Stimulated activated CD4-positive, alpha-beta T cell treated with anti-CD3 and anti-CD28 coated beads, Interleukin-15, amount 100 ng/mL, for 48 hours (primary cell): Measurements from ENCODE around the gene ALG1.
"Not testable (repeated sequence)": the region's sequence is repeated elsewhere in the genome, so short reads cannot be mapped to it uniquely, and the experiment has no call there.

Experiments used
- DNase-seq, 2 donors: peaks; one replicate each; pipeline ENCODE4 v3.0.0-alpha.2; 2020; ENCODE audit warnings: low read depth in 2 of 2

The ALG1 gene

GRCh38 chr16:5073279-5073629 lies 1.6 kb downstream of the ALG1 start:
- DNase-seq = no peak

- not testable (repeated sequence) for DNase-seq
Measured at GRCh38 chr16:5073771-5074170, 2.1 kb downstream of the ALG1 start.

GRCh38 chr16:5075637-5076036 lies 4.0 kb downstream of the ALG1 start:
- DNase-seq = no peak

GRCh38 chr16:5077304-5077703 lies 5.7 kb downstream of the ALG1 start:
- no peak for DNase-seq

GRCh38 chr16:5078626-5079025 lies 7.0 kb downstream of the ALG1 start:
- no peak for DNase-seq

- not testable (repeated sequence) for DNase-seq
Measured at GRCh38 chr16:5080461-5080860, 8.8 kb downstream of the ALG1 start.

GRCh38 chr16:5080996-5081395 lies 9.4 kb downstream of the ALG1 start:
- not testable (repeated sequence) for DNase-seq

- not testable (repeated sequence) for DNase-seq
Measured at GRCh38 chr16:5083646-5084045, 12.0 kb downstream of the ALG1 start.

GRCh38 chr16:5084099-5084731 lies 12.6 kb downstream of the ALG1 start:
- not testable (repeated sequence) for DNase-seq

- peak in 1 of 2 donors; percentile 24 for DNase-seq
Measured at GRCh38 chr16:5084802-5085201, 13.2 kb downstream of the ALG1 start.

GRCh38 chr16:5085716-5086115 lies 14.1 kb downstream of the ALG1 start:
- not testable (repeated sequence) for DNase-seq

- not testable (repeated sequence) for DNase-seq
Measured at GRCh38 chr16:5088086-5088790, 16.6 kb downstream of the ALG1 start.

GRCh38 chr16:5088936-5089335 lies 17.3 kb downstream of the ALG1 start:
- not testable (repeated sequence) for DNase-seq

GRCh38 chr16:5089911-5090555 lies 18.4 kb downstream of the ALG1 start:
- not testable (repeated sequence) for DNase-seq

- DNase-seq = not testable (repeated sequence)
Measured at GRCh38 chr16:5090592-5090991, 18.9 kb downstream of the ALG1 start.

- DNase-seq = not testable (repeated sequence)
Measured at GRCh38 chr16:5093081-5093480, 21.4 kb downstream of the ALG1 start.

- DNase-seq = not testable (repeated sequence)
Measured at GRCh38 chr16:5093746-5094145, 22.1 kb downstream of the ALG1 start.

GRCh38 chr16:5095145-5095830 lies 23.6 kb downstream of the ALG1 start:
- DNase-seq = not testable (repeated sequence)

GRCh38 chr16:5096437-5097060 lies 24.9 kb downstream of the ALG1 start:
- DNase-seq = not testable (repeated sequence)

GRCh38 chr16:5097061-5097469 lies 25.4 kb downstream of the ALG1 start:
- DNase-seq = peak in 1 of 2 donors; percentile 22

- DNase-seq = peak; percentile 94 to 96
Measured at GRCh38 chr16:5097470-5098220, 26.0 kb downstream of the ALG1 start, which contains the start of gene EEF2KMT. Gene EEF2KMT (minus strand): TSS chr16:5097795. CDS start chr16:5097739, 56 bp downstream.
